NCI-H69 (cell line): ENCODE data around the gene YAP1.
"Not testable (repeated sequence)": the region's sequence is repeated elsewhere in the genome, so short reads cannot be mapped to it uniquely, and the experiment has no call there.

Source experiments
- DNase-seq: peaks from one replicate; lab custom pipeline; 2025; lab: John Stamatoyannopoulos, UW

YAP1 gene

GRCh38 chr11:102200325-102200724 lies 90.1 kb downstream of the YAP1 start:
- DNase-seq = not testable (repeated sequence)

GRCh38 chr11:102201776-102202175 lies 91.5 kb downstream of the YAP1 start:
- DNase-seq = no peak

GRCh38 chr11:102202972-102203371 lies 92.7 kb downstream of the YAP1 start:
- DNase-seq = no peak

GRCh38 chr11:102204174-102204573 lies 93.9 kb downstream of the YAP1 start:
- no peak for DNase-seq

GRCh38 chr11:102205805-102206204 lies 95.6 kb downstream of the YAP1 start:
- DNase-seq = no peak

GRCh38 chr11:102208835-102209234 lies 98.6 kb downstream of the YAP1 start:
- DNase-seq = no peak

GRCh38 chr11:102214623-102215022 lies 104.4 kb downstream of the YAP1 start:
- no peak for DNase-seq

GRCh38 chr11:102216433-102217075 lies 106.3 kb downstream of the YAP1 start:
- DNase-seq = no peak

GRCh38 chr11:102220728-102221467 lies 110.7 kb downstream of the YAP1 start:
- DNase-seq = no peak

GRCh38 chr11:102223859-102224258 lies 113.6 kb downstream of the YAP1 start:
- no peak for DNase-seq

GRCh38 chr11:102225689-102226568 lies 115.7 kb downstream of the YAP1 start:
- DNase-seq = no peak

- no peak for DNase-seq
Measured at GRCh38 chr11:102226702-102227490, 116.6 kb downstream of the YAP1 start.

GRCh38 chr11:102229510-102230123 lies 119.4 kb downstream of the YAP1 start:
- no peak for DNase-seq

GRCh38 chr11:102230186-102230585 lies 119.9 kb downstream of the YAP1 start:
- no peak for DNase-seq

GRCh38 chr11:102230911-102231310 lies 120.7 kb downstream of the YAP1 start:
- DNase-seq = no peak

GRCh38 chr11:102234779-102235439 lies 124.7 kb downstream of the YAP1 start:
- no peak for DNase-seq

GRCh38 chr11:102237096-102237735 lies 127.0 kb downstream of the YAP1 start:
- no peak for DNase-seq

GRCh38 chr11:102238391-102238821 lies 128.2 kb downstream of the YAP1 start:
- no peak for DNase-seq

GRCh38 chr11:102239448-102239847 lies 129.2 kb downstream of the YAP1 start:
- DNase-seq = no peak

- DNase-seq = no peak
Measured at GRCh38 chr11:102239911-102240310, 129.7 kb downstream of the YAP1 start.
